ENCODE data around the gene PTPRS.

- TF ChIP-seq, protein P1, sequence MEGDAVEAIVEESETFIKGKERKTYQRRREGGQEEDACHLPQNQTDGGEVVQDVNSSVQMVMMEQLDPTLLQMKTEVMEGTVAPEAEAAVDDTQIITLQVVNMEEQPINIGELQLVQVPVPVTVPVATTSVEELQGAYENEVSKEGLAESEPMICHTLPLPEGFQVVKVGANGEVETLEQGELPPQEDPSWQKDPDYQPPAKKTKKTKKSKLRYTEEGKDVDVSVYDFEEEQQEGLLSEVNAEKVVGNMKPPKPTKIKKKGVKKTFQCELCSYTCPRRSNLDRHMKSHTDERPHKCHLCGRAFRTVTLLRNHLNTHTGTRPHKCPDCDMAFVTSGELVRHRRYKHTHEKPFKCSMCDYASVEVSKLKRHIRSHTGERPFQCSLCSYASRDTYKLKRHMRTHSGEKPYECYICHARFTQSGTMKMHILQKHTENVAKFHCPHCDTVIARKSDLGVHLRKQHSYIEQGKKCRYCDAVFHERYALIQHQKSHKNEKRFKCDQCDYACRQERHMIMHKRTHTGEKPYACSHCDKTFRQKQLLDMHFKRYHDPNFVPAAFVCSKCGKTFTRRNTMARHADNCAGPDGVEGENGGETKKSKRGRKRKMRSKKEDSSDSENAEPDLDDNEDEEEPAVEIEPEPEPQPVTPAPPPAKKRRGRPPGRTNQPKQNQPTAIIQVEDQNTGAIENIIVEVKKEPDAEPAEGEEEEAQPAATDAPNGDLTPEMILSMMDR (conservative IDR thresholded peaks at IDR 0.05; ENCODE audit: low read depth, low read length) = no peak
- no peak for TF ChIP-seq EZH2 (IDR thresholded peaks at IDR 0.05; ENCODE audit: borderline replicate concordance, low read depth, low read length, poor library complexity, severe bottlenecking)
These were observed 36.1 kb downstream of the PTPRS start for GRCh38 chr19:5304486-5304885.

All from A673 (cell line).